Breast epithelium (tissue), 3 donors: ENCODE measurements around the gene BBS9.

ENCODE experiments used
- POLR2A ChIP-seq: fragments of 450-650 bp; IDR thresholded peaks from one replicate; pipeline ENCODE4 v1.6.1; 2016; ENCODE audit warnings: antibody characterized with exemption, mild to moderate bottlenecking, moderate library complexity
- TF ChIP-seq, protein P1 (sequence below), 3 donors: fragments of 450-650 bp; IDR thresholded peaks; one replicate each; pipeline ENCODE4 v1.5.1; 2016 to 2017; ENCODE audit warnings: antibody characterized with exemption in 3 of 3, mild to moderate bottlenecking in 3 of 3, moderate library complexity in 3 of 3

DNA sequence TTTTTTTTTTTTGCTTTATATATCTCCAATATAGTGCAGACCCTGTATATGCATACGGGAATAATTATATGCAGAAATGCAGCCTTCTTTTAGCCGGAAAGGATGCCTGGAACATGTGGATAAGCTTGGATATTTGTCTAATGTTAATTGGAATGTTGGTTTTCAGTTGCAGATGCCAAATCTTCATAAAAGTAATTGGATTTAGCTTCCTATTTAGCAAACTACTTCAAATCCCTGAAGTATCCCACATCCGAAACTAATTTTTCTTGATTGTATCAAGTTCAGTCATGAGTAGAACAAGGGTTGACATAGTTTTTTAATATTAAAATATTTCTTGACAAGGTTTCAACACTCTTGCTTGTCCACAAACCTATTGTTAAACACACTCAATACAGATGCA is 281.7 kb downstream of the BBS9 start:
- TF ChIP-seq, protein P1, sequence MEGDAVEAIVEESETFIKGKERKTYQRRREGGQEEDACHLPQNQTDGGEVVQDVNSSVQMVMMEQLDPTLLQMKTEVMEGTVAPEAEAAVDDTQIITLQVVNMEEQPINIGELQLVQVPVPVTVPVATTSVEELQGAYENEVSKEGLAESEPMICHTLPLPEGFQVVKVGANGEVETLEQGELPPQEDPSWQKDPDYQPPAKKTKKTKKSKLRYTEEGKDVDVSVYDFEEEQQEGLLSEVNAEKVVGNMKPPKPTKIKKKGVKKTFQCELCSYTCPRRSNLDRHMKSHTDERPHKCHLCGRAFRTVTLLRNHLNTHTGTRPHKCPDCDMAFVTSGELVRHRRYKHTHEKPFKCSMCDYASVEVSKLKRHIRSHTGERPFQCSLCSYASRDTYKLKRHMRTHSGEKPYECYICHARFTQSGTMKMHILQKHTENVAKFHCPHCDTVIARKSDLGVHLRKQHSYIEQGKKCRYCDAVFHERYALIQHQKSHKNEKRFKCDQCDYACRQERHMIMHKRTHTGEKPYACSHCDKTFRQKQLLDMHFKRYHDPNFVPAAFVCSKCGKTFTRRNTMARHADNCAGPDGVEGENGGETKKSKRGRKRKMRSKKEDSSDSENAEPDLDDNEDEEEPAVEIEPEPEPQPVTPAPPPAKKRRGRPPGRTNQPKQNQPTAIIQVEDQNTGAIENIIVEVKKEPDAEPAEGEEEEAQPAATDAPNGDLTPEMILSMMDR (IDR thresholded peaks at IDR 0.05), result no peak
- TF ChIP-seq POLR2A, result no peak
